22Rv1 (cell line): ENCODE measurements around the gene TBC1D5.

ENCODE experiments used
- ZFX ChIP-seq: fragments of 450-650 bp; IDR thresholded peaks from 2 replicates; pipeline ENCODE4 v1.6.1; 2017; ENCODE audit warnings: antibody characterized with exemption, borderline replicate concordance
- TF ChIP-seq, protein P1 (sequence below): fragments of 450-650 bp; IDR thresholded peaks from 2 replicates; pipeline ENCODE4 v1.5.1; 2017; ENCODE audit warnings: mild to moderate bottlenecking

DNA sequence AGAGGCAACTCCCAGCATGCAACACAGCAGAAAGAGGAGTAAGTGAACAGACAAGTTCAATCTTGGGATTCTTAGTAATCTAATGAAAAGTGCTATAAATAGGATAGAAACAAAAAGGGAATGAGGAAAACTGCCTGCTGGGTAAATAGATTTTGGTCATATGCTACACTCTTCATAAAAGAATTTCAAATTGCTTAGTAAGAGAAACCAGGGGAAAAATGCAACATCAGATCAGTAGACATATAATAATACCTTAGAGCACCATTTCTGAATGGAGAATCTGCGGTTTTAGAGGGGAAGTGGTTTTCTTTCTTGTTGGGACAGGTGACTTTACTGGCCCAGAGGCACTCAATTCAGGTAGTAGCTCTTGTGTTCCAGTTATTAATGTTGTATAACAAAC, 13.4 kb upstream of the TBC1D5 start:
- TF ChIP-seq, protein P1, sequence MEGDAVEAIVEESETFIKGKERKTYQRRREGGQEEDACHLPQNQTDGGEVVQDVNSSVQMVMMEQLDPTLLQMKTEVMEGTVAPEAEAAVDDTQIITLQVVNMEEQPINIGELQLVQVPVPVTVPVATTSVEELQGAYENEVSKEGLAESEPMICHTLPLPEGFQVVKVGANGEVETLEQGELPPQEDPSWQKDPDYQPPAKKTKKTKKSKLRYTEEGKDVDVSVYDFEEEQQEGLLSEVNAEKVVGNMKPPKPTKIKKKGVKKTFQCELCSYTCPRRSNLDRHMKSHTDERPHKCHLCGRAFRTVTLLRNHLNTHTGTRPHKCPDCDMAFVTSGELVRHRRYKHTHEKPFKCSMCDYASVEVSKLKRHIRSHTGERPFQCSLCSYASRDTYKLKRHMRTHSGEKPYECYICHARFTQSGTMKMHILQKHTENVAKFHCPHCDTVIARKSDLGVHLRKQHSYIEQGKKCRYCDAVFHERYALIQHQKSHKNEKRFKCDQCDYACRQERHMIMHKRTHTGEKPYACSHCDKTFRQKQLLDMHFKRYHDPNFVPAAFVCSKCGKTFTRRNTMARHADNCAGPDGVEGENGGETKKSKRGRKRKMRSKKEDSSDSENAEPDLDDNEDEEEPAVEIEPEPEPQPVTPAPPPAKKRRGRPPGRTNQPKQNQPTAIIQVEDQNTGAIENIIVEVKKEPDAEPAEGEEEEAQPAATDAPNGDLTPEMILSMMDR, result no peak
- no peak for TF ChIP-seq ZFX
